ENCODE results near the gene SRMS. TPM values are rescaled to one million over a fixed set of nuclear protein-coding genes. Genes with fewer than 3 reads are reported as not detected.
A peak's percentile ranks its signal among the peaks of the same experiment; 100 is the strongest.

Gene SRMS
- total RNA-seq, 1 donor = not detected

- no peak for DNase-seq (ENCODE audit: low read depth)
- H3K4me3 ChIP-seq (ENCODE audit: low read depth, low read length) = no peak overlapping the region
Observed at GRCh38 chr20:63543131-63543530, 4.4 kb downstream of the SRMS start.

GRCh38 chr20:63542696-63543095, 4.9 kb downstream of the SRMS start:
- TF ChIP-seq CTCF (IDR thresholded peaks at IDR 0.05; ENCODE audit: insufficient read depth, low read length) = no peak
- no peak for DNase-seq (ENCODE audit: low read depth)
- H3K4me3 ChIP-seq (ENCODE audit: low read depth, low read length) = no peak overlapping the region

More at GRCh38 chr20:63543131-63543530, 4.4 kb downstream of the SRMS start:
- no peak for TF ChIP-seq CTCF (IDR thresholded peaks at IDR 0.05; ENCODE audit: insufficient read depth, low read length)

GRCh38 chr20:63542031-63542559, 5.5 kb downstream of the SRMS start:
- no peak overlapping the region for H3K4me3 ChIP-seq (ENCODE audit: low read depth, low read length)
- TF ChIP-seq CTCF (IDR thresholded peaks at IDR 0.05; ENCODE audit: insufficient read depth, low read length) = no peak
- no peak for DNase-seq (ENCODE audit: low read depth)

- no peak for TF ChIP-seq CTCF (IDR thresholded peaks at IDR 0.05; ENCODE audit: insufficient read depth, low read length)
- no peak for DNase-seq (ENCODE audit: low read depth)
- no peak overlapping the region for H3K4me3 ChIP-seq (ENCODE audit: low read depth, low read length)
Observed at GRCh38 chr20:63541371-63541770, 6.2 kb downstream of the SRMS start.

GRCh38 chr20:63540417-63541186, 6.9 kb downstream of the SRMS start:
- no peak overlapping the region for H3K4me3 ChIP-seq (ENCODE audit: low read depth, low read length)
- no peak for TF ChIP-seq CTCF (IDR thresholded peaks at IDR 0.05; ENCODE audit: insufficient read depth, low read length)
- DNase-seq (ENCODE audit: low read depth) = peak; percentile 8

- DNase-seq (ENCODE audit: low read depth) = no peak
- no peak overlapping the region for H3K4me3 ChIP-seq (ENCODE audit: low read depth, low read length)
- TF ChIP-seq CTCF (IDR thresholded peaks at IDR 0.05; ENCODE audit: insufficient read depth, low read length) = no peak
Observed at GRCh38 chr20:63539441-63540370, 7.8 kb downstream of the SRMS start.
